Neural cell (in vitro differentiated cells): ENCODE measurements around the gene DMXL1.

ENCODE experiments used
- EP300 ChIP-seq: fragments of 450-650 bp; conservative IDR thresholded peaks from 2 replicates; pipeline ENCODE4 v1.6.1; 2014; ENCODE audit warnings: antibody characterized with exemption, mild to moderate bottlenecking, moderate library complexity; ENCODE audit not compliant: poor library complexity, severe bottlenecking
- EZH2 ChIP-seq: fragments of 200-600, 300-800 bp; shearing (Covaris generic), sonication (generic); IDR thresholded peaks from 2 replicates; pipeline ENCODE4 v1.6.1; 2014; ENCODE audit warnings: antibody characterized with exemption, low read length, borderline replicate concordance, mild to moderate bottlenecking; ENCODE audit not compliant: insufficient read depth, poor library complexity, severe bottlenecking
- MXI1 ChIP-seq: fragments of 450-650 bp; conservative IDR thresholded peaks from 2 replicates; pipeline ENCODE4 v1.6.1; 2014; ENCODE audit warnings: antibody characterized with exemption, mild to moderate bottlenecking; ENCODE audit not compliant: poor library complexity, severe bottlenecking
- POLR2AphosphoS5 ChIP-seq: IDR thresholded peaks from 2 replicates; pipeline ENCODE4 v1.6.1; 2012
- RAD21 ChIP-seq: fragments of 450-650 bp; conservative IDR thresholded peaks from 2 replicates; pipeline ENCODE4 v1.6.1; 2014; ENCODE audit warnings: antibody characterized with exemption, mild to moderate bottlenecking, moderate library complexity
- TF ChIP-seq, protein P1 (sequence below): fragments of 450-650 bp; IDR thresholded peaks from 2 replicates; pipeline ENCODE4 v1.5.1; 2014; ENCODE audit warnings: antibody characterized with exemption, mild to moderate bottlenecking, moderate library complexity; ENCODE audit not compliant: poor library complexity, severe bottlenecking

DNA sequence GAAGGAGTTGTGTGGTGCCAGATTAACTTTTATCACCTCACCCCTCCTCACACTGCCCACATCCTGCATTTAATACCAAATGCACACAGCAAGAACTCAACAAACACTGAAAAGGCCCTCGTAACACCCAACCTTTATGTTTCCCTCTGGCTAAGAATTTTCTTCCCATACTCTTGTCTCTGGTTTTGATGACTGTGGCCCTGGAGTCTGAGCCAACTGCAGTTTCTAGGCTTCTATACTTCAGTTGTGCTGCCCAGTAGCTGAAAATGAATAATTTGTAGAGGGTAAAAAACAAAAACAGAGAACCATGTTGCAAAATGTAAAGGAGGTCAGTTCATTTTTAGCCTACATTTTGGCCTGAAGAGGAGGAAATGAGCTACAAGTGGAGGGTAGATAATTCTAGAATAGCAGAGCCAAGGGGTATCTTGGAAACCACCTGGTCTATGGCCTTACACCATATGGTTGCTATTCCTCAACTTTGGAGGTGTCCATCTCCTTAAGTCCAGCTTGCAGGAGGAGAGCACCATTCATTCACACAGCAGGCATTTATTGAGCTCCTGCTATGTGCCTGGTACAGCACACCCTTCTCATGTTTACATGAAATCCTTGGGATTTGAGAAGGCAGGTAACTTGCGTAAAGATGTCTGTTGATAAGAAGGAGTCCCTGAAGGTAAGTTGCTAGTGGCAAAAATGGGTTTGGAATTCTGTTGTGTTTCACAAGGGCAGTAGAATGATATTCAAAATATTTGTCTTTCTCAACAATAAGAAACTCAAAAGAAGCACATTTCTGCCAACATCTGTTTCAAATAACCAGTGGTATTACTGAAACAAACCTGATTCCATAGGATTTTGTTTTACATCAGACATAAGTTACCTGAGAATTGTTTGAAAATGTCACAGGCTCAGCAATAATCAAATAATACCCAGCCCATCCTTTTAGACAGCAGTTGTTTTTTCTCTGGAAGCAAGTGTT is 201.2 kb downstream of the DMXL1 start:
- TF ChIP-seq, protein P1, sequence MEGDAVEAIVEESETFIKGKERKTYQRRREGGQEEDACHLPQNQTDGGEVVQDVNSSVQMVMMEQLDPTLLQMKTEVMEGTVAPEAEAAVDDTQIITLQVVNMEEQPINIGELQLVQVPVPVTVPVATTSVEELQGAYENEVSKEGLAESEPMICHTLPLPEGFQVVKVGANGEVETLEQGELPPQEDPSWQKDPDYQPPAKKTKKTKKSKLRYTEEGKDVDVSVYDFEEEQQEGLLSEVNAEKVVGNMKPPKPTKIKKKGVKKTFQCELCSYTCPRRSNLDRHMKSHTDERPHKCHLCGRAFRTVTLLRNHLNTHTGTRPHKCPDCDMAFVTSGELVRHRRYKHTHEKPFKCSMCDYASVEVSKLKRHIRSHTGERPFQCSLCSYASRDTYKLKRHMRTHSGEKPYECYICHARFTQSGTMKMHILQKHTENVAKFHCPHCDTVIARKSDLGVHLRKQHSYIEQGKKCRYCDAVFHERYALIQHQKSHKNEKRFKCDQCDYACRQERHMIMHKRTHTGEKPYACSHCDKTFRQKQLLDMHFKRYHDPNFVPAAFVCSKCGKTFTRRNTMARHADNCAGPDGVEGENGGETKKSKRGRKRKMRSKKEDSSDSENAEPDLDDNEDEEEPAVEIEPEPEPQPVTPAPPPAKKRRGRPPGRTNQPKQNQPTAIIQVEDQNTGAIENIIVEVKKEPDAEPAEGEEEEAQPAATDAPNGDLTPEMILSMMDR, result no peak
- TF ChIP-seq EP300 (no peak), RAD21 (no peak), POLR2AphosphoS5 (no peak), EZH2 (no peak), MXI1 (no peak)
